GM18526 (cell line): ENCODE data around the gene DEDD.

ENCODE experiments used
- POLR2A ChIP-seq: IDR thresholded peaks from 3 replicates; pipeline ENCODE4 v1.6.1; 2011; ENCODE audit not compliant: insufficient read length; ENCODE audit errors: extremely low read depth

Gene DEDD

GRCh38 chr1:161080441-161081405 is 51.7 kb downstream of the DEDD start:
- TF ChIP-seq POLR2A = no peak

GRCh38 chr1:161079436-161080110 is 52.9 kb downstream of the DEDD start:
- no peak for TF ChIP-seq POLR2A

GRCh38 chr1:161077426-161077825 is 55.0 kb downstream of the DEDD start:
- TF ChIP-seq POLR2A = no peak

GRCh38 chr1:161076410-161076809 is 56.1 kb downstream of the DEDD start:
- no peak for TF ChIP-seq POLR2A

GRCh38 chr1:161074676-161075368 is 57.6 kb downstream of the DEDD start:
- TF ChIP-seq POLR2A = no peak

- TF ChIP-seq POLR2A = no peak
Observed at GRCh38 chr1:161073474-161074121, 58.9 kb downstream of the DEDD start.

- no peak for TF ChIP-seq POLR2A
Observed at GRCh38 chr1:161072751-161073449, 59.6 kb downstream of the DEDD start.

- no peak for TF ChIP-seq POLR2A
Observed at GRCh38 chr1:161071886-161072371, 60.5 kb downstream of the DEDD start.
